Measurements from ENCODE around the gene PCYT2.
"Not testable (repeated sequence)": the region's sequence is repeated elsewhere in the genome, so short reads cannot be mapped to it uniquely, and the experiment has no call there.

The PCYT2 gene

DNA sequence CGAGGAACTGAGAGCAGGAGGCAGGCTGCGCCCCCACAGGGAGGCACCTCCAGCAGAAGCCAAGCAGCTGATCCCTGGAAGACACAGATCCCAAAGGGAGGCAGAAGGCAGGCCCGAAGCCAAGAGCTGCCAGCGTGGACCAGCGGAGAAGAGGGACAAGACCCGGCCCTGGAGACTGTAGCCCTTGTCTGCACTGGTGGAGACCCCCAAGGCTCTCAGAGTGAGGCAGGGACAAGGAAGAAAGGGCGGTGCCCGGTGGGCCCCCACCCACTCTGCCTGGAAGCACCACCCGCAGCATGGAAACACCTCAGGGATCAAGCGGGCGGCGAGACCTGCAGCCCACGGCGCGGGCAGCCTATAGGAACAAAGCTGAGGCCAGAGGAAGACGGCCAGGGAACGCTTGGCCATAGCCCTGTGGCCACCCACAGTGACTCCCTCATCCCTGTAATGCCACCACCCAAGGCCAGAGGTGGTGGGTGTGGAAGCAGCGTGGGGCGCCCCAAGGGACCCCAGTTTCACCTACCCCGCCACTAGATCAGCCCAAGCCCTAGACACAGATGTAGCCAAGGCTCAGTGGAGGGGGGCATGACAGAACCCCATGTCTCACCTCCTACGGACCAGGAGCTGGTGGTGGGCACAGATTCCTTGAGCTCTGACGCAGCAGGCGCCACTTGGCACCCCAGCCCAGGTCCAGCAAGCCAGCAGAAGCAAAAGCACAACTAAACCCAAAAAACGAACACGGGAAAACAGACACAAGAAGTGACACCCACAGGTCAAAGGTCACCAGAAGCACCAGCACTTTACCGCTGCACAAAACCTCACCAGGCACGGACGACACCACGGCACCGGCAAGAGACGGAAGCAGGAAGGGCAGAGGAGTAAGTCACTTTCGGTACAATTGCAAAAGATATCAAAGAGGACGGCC is 9.7 kb upstream of the PCYT2 start:
- no peak for TF ChIP-seq CTCF (conservative IDR thresholded peaks at IDR 0.05; ENCODE audit: low read length)
- DNase-seq (ENCODE audit: low read depth): no peak
- no peak overlapping the region for H3K4me3 ChIP-seq (ENCODE audit: low read length)

- H3K4me3 ChIP-seq (ENCODE audit: low read length): no peak overlapping the region
- TF ChIP-seq CTCF (conservative IDR thresholded peaks at IDR 0.05; ENCODE audit: low read length): no peak
- DNase-seq (ENCODE audit: low read depth): no peak
Observed at GRCh38 chr17:81918832-81919545, 7.8 kb upstream of the PCYT2 start.

GRCh38 chr17:81918333-81918669 is 7.1 kb upstream of the PCYT2 start:
- not testable (repeated sequence) for H3K4me3 ChIP-seq (ENCODE audit: low read length); DNase-seq (ENCODE audit: low read depth)

GRCh38 chr17:81917565-81918332 is 6.5 kb upstream of the PCYT2 start, which contains the start of gene SIRT7:
SIRT7 (minus strand) TSS chr17:81918176; CDS start chr17:81918131, 45 bp downstream.
- TF ChIP-seq CTCF (conservative IDR thresholded peaks at IDR 0.05; ENCODE audit: low read length): no peak
- peak; percentile 58 for DNase-seq (ENCODE audit: low read depth)
- peak within 1 kb of the TSS; percentile 58 for H3K4me3 ChIP-seq (ENCODE audit: low read length)

DNA sequence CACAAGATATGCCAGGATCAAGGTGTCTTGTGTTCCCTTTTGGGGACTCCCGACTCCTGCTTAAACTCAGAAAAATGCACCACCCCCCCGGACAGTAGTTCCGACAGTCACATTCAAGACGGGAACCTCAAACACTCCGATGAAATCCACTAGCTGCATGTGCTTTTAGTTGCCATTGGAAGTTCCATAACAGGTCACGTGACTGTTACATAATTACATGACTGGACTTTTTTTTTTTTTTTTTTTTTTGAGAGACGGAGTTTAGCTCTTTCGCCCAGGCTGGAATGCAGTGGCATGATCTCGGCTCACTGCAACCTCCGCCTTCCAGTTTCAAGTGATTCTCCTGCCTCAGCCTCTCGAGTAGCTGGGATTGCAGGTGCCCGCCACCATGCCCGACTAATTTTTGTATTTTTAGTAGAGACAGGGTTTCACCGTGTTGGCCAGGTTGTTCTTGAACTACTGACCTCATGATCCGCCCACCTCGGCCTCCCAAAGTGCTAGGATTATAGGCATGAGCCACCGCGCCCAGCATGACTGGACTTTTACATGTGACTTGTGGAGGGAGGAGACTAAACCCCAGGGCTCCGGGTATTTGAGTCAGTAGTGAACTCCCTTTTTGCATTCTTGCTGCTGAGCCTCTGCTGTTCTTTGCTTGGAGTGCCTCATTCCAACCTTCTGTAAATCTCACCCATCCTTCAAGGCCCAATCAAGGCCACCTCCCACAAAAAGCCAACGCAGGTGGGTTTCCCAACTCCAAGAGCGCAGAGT is 5.2 kb upstream of the PCYT2 start:
- DNase-seq (ENCODE audit: low read depth): peak; percentile 57
- TF ChIP-seq CTCF (conservative IDR thresholded peaks at IDR 0.05; ENCODE audit: low read length): no peak
- H3K4me3 ChIP-seq (ENCODE audit: low read length): peak overlapping the region; percentile 58

- H3K4me3 ChIP-seq (ENCODE audit: low read length): no peak overlapping the region
- no peak for TF ChIP-seq CTCF (conservative IDR thresholded peaks at IDR 0.05; ENCODE audit: low read length)
- DNase-seq (ENCODE audit: low read depth): no peak
Observed at GRCh38 chr17:81915331-81915730, 4.1 kb upstream of the PCYT2 start.
